HUES64 (cell line): Measurements from ENCODE around the gene GFOD1.

Source experiments
- H3K27ac ChIP-seq: 2 replicates; pipeline ENCODE4 v1.7.0; 2013; ENCODE audit warnings: low read depth, low read length, inconsistent platforms
- H3K27me3 ChIP-seq: 2 replicates; pipeline ENCODE4 v1.6.1; 2013; ENCODE audit warnings: mild to moderate bottlenecking, low read length; ENCODE audit not compliant: insufficient read depth
- H3K36me3 ChIP-seq: 2 replicates; pipeline ENCODE4 v1.6.1; 2013; ENCODE audit warnings: mild to moderate bottlenecking, low read length; ENCODE audit not compliant: insufficient read depth
- H3K4me1 ChIP-seq: 2 replicates; pipeline ENCODE4 v1.6.1; 2013; ENCODE audit warnings: mild to moderate bottlenecking, low read length, moderate library complexity; ENCODE audit not compliant: insufficient read depth
- H3K4me3 ChIP-seq: 2 replicates; pipeline ENCODE4 v1.5.1; 2013; ENCODE audit warnings: mild to moderate bottlenecking, low read length, moderate library complexity
- H3K9ac ChIP-seq: 2 replicates; pipeline ENCODE4 v1.6.1; 2013; ENCODE audit warnings: mild to moderate bottlenecking, low read depth, low read length
- H3K9me3 ChIP-seq: 2 replicates; pipeline ENCODE4 v1.6.1; 2013; ENCODE audit warnings: low read depth, low read length; ENCODE audit not compliant: insufficient read depth
- WGBS: fragments of 150-250, 120-280 bp; methylation state at CpG from one replicate; pipeline ENCODE4 v1.1.7; 2013; ENCODE audit warnings: missing lambda C conversion rate; 5-methylcytosine and 5-hydroxymethylcytosine counted together

The GFOD1 gene

DNA sequence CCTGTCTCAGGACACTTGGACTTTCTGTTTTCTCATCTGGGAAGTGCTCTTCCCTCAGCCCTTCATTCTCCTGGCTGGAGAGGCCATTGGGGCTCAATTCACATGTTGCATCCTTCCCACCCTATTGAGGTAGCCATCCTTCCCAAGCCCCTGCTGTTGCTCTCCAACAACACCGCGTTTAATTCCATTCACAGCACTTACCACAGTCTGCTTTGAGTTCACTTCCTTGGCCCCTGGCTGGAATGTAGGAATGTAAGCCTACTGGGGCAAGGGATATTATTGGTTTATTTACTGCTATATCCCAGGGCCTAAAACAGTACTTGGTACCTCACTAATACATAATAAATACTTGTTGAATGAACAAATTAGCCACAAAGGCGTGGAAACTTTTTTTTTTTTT, 6.7 kb upstream of the GFOD1 start:
- H3K4me1 ChIP-seq = peaks cover 22% of the 10 kb centered on the region
- peaks cover 12% of the 10 kb centered on the region for H3K27me3 ChIP-seq
- H3K36me3 ChIP-seq = no peaks in the 10 kb centered on the region
- no peak overlapping the region for H3K27ac ChIP-seq
- no peak overlapping the region for H3K4me3 ChIP-seq
- WGBS = 77% methylated on average over 2 of the region's 3 CpGs
- no peak overlapping the region for H3K9ac ChIP-seq
- no peaks in the 10 kb centered on the region for H3K9me3 ChIP-seq

DNA sequence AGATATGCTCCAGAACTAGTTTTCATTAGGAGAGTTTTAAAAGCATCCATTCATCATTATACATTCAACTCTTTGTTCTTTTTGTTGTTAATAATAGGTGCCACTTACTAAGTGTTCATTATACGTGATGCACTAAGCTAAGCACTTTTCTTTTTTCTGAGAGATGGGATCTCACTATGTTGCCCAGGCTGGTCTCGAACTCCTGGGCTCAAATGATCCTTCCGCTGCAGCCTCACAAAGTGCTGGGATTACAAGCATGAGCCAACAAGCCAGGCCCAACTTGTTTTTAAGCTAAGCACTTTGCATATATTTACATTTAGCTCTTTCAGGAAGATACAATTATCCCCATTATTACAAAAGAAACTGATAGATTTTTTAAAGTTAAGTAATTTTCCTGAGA, 5.7 kb upstream of the GFOD1 start:
- 95% methylated on average over 3 of the region's 3 CpGs for WGBS

DNA sequence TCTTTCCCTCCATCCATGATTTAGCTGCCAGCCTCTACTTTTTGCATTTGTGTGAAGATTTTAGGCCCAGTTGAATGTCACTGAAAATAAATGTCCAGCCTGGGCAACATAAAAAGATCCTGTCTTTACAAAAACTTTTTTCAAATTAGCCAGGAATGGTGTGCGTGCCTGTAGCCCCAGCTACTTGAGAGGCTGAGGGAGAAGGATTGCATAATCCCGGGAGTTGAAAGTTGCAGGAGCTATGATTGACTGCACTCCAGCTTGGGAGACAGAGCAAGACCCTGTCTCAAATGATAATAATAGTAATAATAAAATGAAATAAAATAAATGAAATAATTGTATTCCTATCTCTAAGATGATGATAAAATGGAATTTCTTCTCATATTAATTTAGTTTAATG, 5.0 kb upstream of the GFOD1 start:
- no peak overlapping the region for H3K4me3 ChIP-seq
- no peak overlapping the region for H3K9ac ChIP-seq
- peaks cover 27% of the 10 kb centered on the region for H3K27me3 ChIP-seq
- 91% methylated on average over 2 of the region's 2 CpGs for WGBS
- H3K27ac ChIP-seq = no peak overlapping the region
- peaks cover 22% of the 10 kb centered on the region for H3K4me1 ChIP-seq
- H3K36me3 ChIP-seq = no peaks in the 10 kb centered on the region
- H3K9me3 ChIP-seq = no peaks in the 10 kb centered on the region

More for the DNA sequence above, 5.7 kb upstream of the GFOD1 start:
- no peak overlapping the region for H3K4me3 ChIP-seq
- H3K9ac ChIP-seq = no peak overlapping the region
- no peaks in the 10 kb centered on the region for H3K9me3 ChIP-seq
- no peak overlapping the region for H3K27ac ChIP-seq
- H3K4me1 ChIP-seq = peaks cover 22% of the 10 kb centered on the region
- no peaks in the 10 kb centered on the region for H3K36me3 ChIP-seq
- peaks cover 22% of the 10 kb centered on the region for H3K27me3 ChIP-seq

DNA sequence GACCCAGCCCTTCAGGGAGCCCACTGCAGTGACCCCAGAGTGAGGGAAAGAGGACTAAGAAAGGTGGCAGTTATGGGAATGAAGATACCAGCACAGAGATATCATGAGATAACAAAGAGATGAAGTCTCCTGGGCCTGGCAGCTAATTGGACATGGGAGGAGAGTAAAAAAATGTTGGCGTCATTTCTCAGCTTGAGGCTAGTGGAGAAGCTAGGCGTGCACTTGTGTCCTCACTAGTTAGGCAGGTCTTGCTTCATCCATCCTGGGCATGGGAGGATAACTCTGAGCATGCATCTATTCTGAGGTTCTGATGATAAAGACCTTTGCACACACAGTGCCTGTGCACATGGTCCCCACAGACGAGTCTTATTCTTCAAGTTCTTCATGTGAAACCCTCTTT, 4.1 kb upstream of the GFOD1 start:
- no peaks in the 10 kb centered on the region for H3K9me3 ChIP-seq
- H3K9ac ChIP-seq = no peak overlapping the region
- peaks cover 15% of the 10 kb centered on the region for H3K4me1 ChIP-seq
- 91% methylated on average over 3 of the region's 3 CpGs for WGBS
- H3K27ac ChIP-seq = no peak overlapping the region
- peaks cover 33% of the 10 kb centered on the region for H3K27me3 ChIP-seq
- no peak overlapping the region for H3K4me3 ChIP-seq
- no peaks in the 10 kb centered on the region for H3K36me3 ChIP-seq

DNA sequence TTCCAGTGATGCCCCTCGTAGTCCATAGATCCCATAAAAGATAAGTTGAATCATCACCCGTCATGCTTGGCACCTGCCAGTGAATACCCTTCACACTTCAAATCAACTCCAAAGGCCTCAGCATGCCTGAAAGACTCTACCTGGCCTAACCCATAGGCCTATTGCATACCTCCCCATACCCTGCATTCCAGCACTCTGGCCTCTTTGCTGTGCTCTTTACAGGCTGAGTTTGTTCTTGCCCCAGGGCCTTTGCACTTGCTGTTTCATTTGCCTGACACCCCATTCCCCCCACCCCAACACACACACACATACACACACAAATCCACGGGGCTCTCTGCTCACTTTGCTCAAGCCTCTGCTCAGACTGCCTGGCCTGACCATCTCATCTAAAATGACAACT, 3.0 kb upstream of the GFOD1 start:
- H3K27ac ChIP-seq = no peak overlapping the region
- peaks cover 44% of the 10 kb centered on the region for H3K27me3 ChIP-seq
- no peak overlapping the region for H3K4me3 ChIP-seq
- H3K4me1 ChIP-seq = peaks cover 6% of the 10 kb centered on the region
- no peak overlapping the region for H3K9ac ChIP-seq
- H3K36me3 ChIP-seq = no peaks in the 10 kb centered on the region
- 92% methylated on average over 3 of the region's 3 CpGs for WGBS
- H3K9me3 ChIP-seq = no peaks in the 10 kb centered on the region

DNA sequence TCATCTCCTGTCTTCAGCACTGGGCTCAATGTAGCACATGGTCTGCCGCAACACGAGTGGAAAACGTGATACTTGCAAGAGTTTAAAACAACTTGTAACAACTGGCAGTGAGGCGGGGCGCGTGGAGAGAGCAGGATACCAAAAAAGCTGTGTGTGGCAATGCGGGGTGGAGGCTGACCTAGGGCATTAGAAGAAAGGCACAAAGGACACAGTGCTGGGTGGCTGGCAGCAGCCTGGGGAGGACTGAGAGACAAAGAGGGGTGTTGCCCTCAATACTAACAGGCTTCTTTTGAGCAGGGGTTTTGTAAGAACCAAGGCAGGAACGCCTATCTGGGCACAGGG, 1.5 kb upstream of the GFOD1 start:
- Histone ChIP-seq H3K9ac (no peak overlapping the region), H3K27ac (no peak overlapping the region), H3K4me1 (peaks cover 16% of the 10 kb centered on the region), H3K9me3 (no peaks in the 10 kb centered on the region), H3K4me3 (no peak overlapping the region), H3K36me3 (no peaks in the 10 kb centered on the region), H3K27me3 (peaks cover 60% of the 10 kb centered on the region)
- 88% methylated on average over 8 of the region's 8 CpGs for WGBS

DNA sequence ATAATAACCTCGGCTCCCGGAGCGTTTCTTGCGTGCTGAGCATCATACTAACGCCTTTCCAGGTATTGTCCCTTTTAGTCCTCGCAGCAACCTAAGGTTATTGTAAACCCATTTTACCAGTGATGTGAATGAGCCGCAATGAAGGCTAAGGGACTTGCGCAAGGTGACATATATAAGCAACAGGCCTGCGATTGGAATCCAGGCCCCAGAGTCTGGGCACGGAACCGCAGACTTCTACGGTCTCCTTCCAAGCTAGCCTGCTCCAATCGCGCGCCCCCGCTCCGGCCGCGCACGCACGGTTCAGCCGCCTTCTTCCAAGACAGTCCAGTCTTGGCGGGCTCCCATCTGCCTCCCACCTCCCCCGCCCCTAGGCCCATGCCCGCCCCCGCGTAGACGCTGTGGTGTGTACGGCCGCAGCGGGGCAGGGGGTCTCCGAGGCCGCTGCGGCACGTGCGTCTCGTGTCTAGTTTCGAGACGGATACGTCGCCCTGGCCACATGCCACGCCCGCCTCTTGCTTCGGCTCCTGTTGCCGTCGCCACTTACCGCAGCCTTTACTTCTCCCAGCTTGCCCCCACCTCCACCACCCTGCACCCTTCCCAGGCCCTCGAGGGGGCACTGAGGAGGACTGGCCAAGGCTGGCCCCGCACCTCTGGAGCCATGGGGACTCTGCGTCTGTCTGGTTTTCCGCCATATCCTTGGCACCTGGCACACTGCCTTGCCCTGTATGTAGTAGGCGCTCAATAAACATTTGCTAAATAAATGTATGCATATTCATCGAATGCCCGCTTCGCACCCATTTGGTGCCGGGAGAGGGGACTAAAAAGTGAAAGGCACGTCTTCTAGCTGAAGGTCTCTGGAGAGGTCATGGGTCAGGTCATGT, 855 bp upstream of the GFOD1 start:
- peaks cover 16% of the 10 kb centered on the region for H3K4me1 ChIP-seq
- H3K27me3 ChIP-seq = peaks cover 66% of the 10 kb centered on the region
- no peaks in the 10 kb centered on the region for H3K36me3 ChIP-seq
- peak overlapping the region; percentile 75 for H3K4me3 ChIP-seq
- WGBS = 17% methylated on average over 57 of the region's 57 CpGs
- no peaks in the 10 kb centered on the region for H3K9me3 ChIP-seq
- H3K9ac ChIP-seq = peak overlapping the region; percentile 10; the same call in 1 of the 2 replicates
- H3K27ac ChIP-seq = no peak overlapping the region

DNA sequence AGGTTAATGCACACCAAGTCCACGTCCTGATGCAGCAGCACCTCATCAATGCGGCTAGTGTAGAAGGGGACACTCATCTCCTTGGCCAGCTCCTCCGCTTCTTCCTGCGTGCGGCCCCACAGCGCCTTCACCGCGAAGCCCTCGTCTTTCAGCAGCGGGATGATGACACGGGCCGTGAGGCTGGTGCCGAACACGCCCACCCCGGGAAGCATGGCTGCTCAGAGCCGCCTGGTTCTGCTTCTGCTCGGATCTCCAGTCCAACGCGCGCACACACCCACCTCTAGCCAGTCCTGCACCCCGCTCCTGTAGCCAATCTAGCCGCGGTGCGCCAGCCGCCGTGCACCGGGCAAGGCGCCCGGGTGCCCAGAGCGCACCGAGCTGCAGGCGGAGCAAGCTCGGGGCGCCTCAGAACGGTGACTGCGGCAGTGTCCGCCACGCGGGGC, 700 bp downstream of the GFOD1 start:
- Histone ChIP-seq H3K36me3 (no peaks in the 10 kb centered on the region), H3K9ac (peak overlapping the region; percentile 51), H3K27ac (no peak overlapping the region), H3K4me1 (peaks cover 16% of the 10 kb centered on the region), H3K9me3 (no peaks in the 10 kb centered on the region), H3K27me3 (peaks cover 69% of the 10 kb centered on the region), H3K4me3 (peak overlapping the region; percentile 75)
- under 1% methylated on average over 39 of the region's 39 CpGs for WGBS

DNA sequence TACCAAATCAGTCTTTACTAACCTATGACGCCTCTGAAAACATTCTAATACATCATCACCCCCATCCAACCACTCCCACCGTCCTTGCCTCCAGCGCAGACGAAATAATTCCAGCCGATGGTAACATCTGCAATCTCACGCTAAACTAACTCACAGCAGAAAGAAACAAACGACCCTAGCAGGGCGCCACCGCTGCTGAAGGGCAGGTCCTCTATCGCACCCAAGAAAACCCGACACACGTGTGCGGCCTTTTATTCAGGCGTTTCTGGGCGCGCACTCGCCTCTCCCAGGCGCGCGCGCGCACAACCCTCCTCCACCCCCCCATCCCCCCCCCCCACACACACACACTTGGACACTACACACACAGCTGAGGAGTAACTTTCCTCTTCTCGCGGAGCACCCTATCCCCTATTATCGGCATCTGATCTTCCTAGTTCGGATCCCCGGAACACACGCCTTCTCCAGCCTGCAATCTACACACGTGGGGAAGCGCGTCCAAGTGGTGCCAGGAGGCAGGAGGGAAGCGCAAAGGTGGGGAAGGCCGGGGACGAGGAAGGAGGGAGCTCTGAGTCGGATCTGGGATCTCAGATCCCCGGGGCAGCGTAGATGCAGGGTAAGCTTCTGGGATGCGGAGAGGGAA, 1.4 kb downstream of the GFOD1 start:
- Histone ChIP-seq H3K27me3 (peaks cover 69% of the 10 kb centered on the region), H3K36me3 (no peaks in the 10 kb centered on the region), H3K9me3 (no peaks in the 10 kb centered on the region), H3K4me1 (peaks cover 21% of the 10 kb centered on the region), H3K4me3 (peak overlapping the region; percentile 75), H3K9ac (peak overlapping the region; percentile 35), H3K27ac (no peak overlapping the region)
- under 1% methylated on average over 38 of the region's 38 CpGs for WGBS

DNA sequence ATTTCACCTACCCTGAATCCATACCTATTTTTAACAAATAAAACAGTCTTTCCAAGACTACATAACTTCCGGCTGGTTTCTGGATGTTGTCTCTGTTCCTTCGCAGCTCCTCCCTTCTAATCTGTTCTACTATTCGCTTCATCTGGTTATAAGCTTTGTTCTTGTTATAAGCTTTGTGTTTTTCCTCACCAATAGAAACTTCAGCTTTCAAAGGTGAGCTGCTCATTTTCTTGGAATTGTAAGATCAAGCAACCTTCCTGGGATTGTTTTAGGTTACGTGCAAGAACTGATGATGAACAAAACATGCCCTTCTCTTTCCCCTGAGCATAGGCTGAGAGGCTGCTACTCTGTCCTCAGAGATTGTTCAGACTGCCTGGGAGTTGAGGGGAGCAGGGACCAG, 2.1 kb downstream of the GFOD1 start:
- Histone ChIP-seq H3K4me1 (peaks cover 21% of the 10 kb centered on the region), H3K9ac (peak overlapping the region; percentile 35; the same call in 1 of the 2 replicates), H3K27ac (no peak overlapping the region), H3K36me3 (no peaks in the 10 kb centered on the region), H3K27me3 (peaks cover 69% of the 10 kb centered on the region), H3K4me3 (peak overlapping the region; percentile 75), H3K9me3 (no peaks in the 10 kb centered on the region)
- WGBS = 60% methylated on average over 4 of the region's 4 CpGs

DNA sequence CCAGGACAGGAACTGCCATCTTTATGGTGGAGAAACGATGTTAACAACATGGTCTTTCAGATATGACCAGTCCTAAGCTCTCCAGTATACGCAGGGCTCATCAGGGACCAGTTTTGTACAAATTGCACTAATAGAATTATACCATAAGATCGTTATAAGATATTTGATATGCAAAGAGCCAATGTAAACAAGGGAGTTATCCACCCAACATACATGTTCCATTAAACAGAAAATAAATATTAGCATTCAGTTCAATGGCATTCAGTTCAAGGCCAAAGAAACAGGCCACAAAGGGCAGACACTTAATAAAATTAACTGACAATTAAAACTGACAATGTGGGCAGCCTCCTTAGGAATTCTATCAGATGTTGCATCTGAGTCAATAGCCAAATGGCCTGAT, 2.6 kb downstream of the GFOD1 start:
- Histone ChIP-seq H3K4me3 (peak overlapping the region; percentile 75), H3K27me3 (peaks cover 64% of the 10 kb centered on the region), H3K36me3 (no peaks in the 10 kb centered on the region), H3K9me3 (no peaks in the 10 kb centered on the region), H3K4me1 (peaks cover 21% of the 10 kb centered on the region), H3K9ac (no peak overlapping the region), H3K27ac (no peak overlapping the region)
- 86% methylated on average over 3 of the region's 3 CpGs for WGBS
